HepG2 (cell line): ENCODE data around the gene ART4. TPM values are rescaled to one million over a fixed set of nuclear protein-coding genes. Genes with fewer than 3 reads are reported as not detected.
A peak's percentile ranks its signal among the peaks of the same experiment; 100 is the strongest.

Experiments used
- CC2D1A ChIP-seq: sonication (generic); formaldehyde crosslinking; IDR thresholded peaks from 2 replicates; pipeline ENCODE4 v1.8.1; 2023; ENCODE audit warnings: mild to moderate bottlenecking, missing genetic modification reagents
- ETV5 ChIP-seq: IDR thresholded peaks from 2 replicates; pipeline ENCODE4 v1.6.1; 2018; ENCODE audit warnings: missing biosample characterization, missing genetic modification reagents, inconsistent platforms, borderline replicate concordance
- FIP1L1 ChIP-seq: fragments of 200-400 bp; formaldehyde crosslinking; IDR thresholded peaks from 2 replicates; pipeline ENCODE4 v1.6.1; 2018; ENCODE audit warnings: low read depth, mild to moderate bottlenecking, low read length, moderate library complexity, borderline replicate concordance; ENCODE audit not compliant: insufficient read depth
- IKZF1 ChIP-seq: fragments of 450-650 bp; IDR thresholded peaks from 2 replicates; pipeline ENCODE4 v1.7.1; 2016
- JUND ChIP-seq: sonication (generic); formaldehyde crosslinking; IDR thresholded peaks from 2 replicates; pipeline ENCODE4 v1.8.0; 2022; ENCODE audit warnings: mild to moderate bottlenecking, missing genetic modification reagents
- KAT2B ChIP-seq: fragments of 150-350 bp; IDR thresholded peaks from 2 replicates; pipeline ENCODE4 v1.6.1; 2014; ENCODE audit warnings: low read depth, low read length, borderline replicate concordance
- KDM3A ChIP-seq: IDR thresholded peaks from 2 replicates; pipeline ENCODE4 v1.6.1; 2018; ENCODE audit warnings: low read depth, missing compliant biosample characterization
- KMT2A ChIP-seq: sonication (generic); formaldehyde crosslinking; IDR thresholded peaks from 2 replicates; pipeline ENCODE4 v1.4.0; 2020; ENCODE audit warnings: missing genetic modification reagents
- MTA3 ChIP-seq: sonication (generic); formaldehyde crosslinking; IDR thresholded peaks from 2 replicates; pipeline ENCODE4 v1.4.0; 2020; ENCODE audit warnings: missing genetic modification reagents
- NCOA1 ChIP-seq: sonication (generic); formaldehyde crosslinking; IDR thresholded peaks from 2 replicates; pipeline ENCODE4 v1.9.0; 2021; ENCODE audit warnings: missing genetic modification reagents
- NKX3-1 ChIP-seq: sonication (generic); formaldehyde crosslinking; IDR thresholded peaks from 2 replicates; pipeline ENCODE4 v1.5.0; 2020; ENCODE audit warnings: missing genetic modification reagents
- NR0B2 ChIP-seq: sonication (generic); formaldehyde crosslinking; IDR thresholded peaks from 2 replicates; pipeline ENCODE4 v1.4.0; 2020; ENCODE audit warnings: mild to moderate bottlenecking, missing genetic modification reagents
- PRDM4 ChIP-seq: sonication (generic); formaldehyde crosslinking; IDR thresholded peaks from 2 replicates; pipeline ENCODE4 v1.9.0; 2021; ENCODE audit warnings: missing genetic modification reagents, borderline replicate concordance
- RXRB ChIP-seq: IDR thresholded peaks from 2 replicates; pipeline ENCODE4 v1.6.1; 2016; ENCODE audit warnings: borderline replicate concordance, missing genetic modification reagents, missing compliant biosample characterization
- SALL2 ChIP-seq: sonication (generic); formaldehyde crosslinking; IDR thresholded peaks from 2 replicates; pipeline ENCODE4 v1.8.1; 2023; ENCODE audit warnings: mild to moderate bottlenecking, missing genetic modification reagents, inconsistent platforms
- SMARCC2 ChIP-seq: fragments of 450-650 bp; IDR thresholded peaks from 2 replicates; pipeline ENCODE4 v1.6.1; 2017; ENCODE audit warnings: antibody characterized with exemption, mild to moderate bottlenecking
- THAP9 ChIP-seq: sonication (generic); formaldehyde crosslinking; IDR thresholded peaks from 2 replicates; pipeline ENCODE4; 2020; ENCODE audit warnings: missing genetic modification reagents, mild to moderate bottlenecking, borderline replicate concordance
- ZHX2 ChIP-seq, 2 experiments: sonication (generic) in 1 of 2; formaldehyde crosslinking in 1 of 2; IDR thresholded peaks; 2 replicates each; pipeline versions ENCODE4 v1.6.1 to v1.9.0; 2014 to 2022; ENCODE audit warnings: antibody characterized with exemption in 1 of 2, borderline replicate concordance in 1 of 2, inconsistent platforms in 1 of 2, low read depth in 1 of 2, missing genetic modification reagents in 1 of 2
- ZNF713 ChIP-seq: sonication (generic); formaldehyde crosslinking; IDR thresholded peaks from 2 replicates; pipeline ENCODE4 v1.4.0; 2020; ENCODE audit warnings: mild to moderate bottlenecking, missing genetic modification reagents
- ZNF766 ChIP-seq: sonication (generic); formaldehyde crosslinking; IDR thresholded peaks from 2 replicates; pipeline ENCODE4 v1.5.0; 2020; ENCODE audit warnings: missing genetic modification reagents, borderline replicate concordance
- polyA plus RNA-seq, 8 experiments: library from polyadenylated mRNA; depleted of rRNA in 3 of 8; stranded (reverse) in 7 of 8; unstranded in 1 of 8; fragments of >200 nt; fragmentation: Illumina TruSeq in 4 of 8; extraction: Trizol in 4 of 8; gene quantifications; 2 replicates each; pipeline versions ENCODE4 v1.2.1 to v1.2.3, GENCODE V29; 2011 to 2016; ENCODE audit warnings: low read depth in 4 of 8, missing spikeins in 1 of 8, mixed read lengths in 1 of 8; ENCODE audit not compliant: insufficient read depth in 1 of 8
- total RNA-seq, 5 experiments: library from RNA; depleted of rRNA; stranded (reverse); fragments of >200 nt; fragmentation: Illumina TruSeq; extraction: Trizol; gene quantifications; 2 replicates each; pipeline ENCODE4 v1.2.3, GENCODE V29; 2016; ENCODE audit warnings: low read depth in 1 of 5

Gene ART4
- total and polyA plus RNA-seq, 2 of the 13 experiments (the other 11 are each of a cell fraction or from before 2014, with no cell fraction given) = 17.6 to 20.3 TPM

- TF ChIP-seq PRDM4 (CRISPR knock-in tag) (no peak), CC2D1A (no peak), KDM3A (CRISPR knock-in tag) (no peak), JUND (CRISPR knock-in tag) (no peak), MTA3 (CRISPR knock-in tag) (no peak), SMARCC2 (no peak), RXRB (CRISPR knock-in tag) (no peak), ZHX2 (IDR thresholded peaks at IDR 0.05; ENCODE audit: low read depth) (no peak), ZHX2 (CRISPR knock-in tag; IDR thresholded peaks at IDR 0.05; ENCODE audit: borderline replicate concordance) (no peak), ZNF713 (CRISPR knock-in tag) (no peak), SALL2 (no peak), KMT2A (CRISPR knock-in tag) (0 out of 2 replicates have a peak, but pooled peaks have one; percentile 39), NKX3-1 (no peak), ZNF766 (CRISPR knock-in tag) (no peak), FIP1L1 (no peak), THAP9 (CRISPR knock-in tag) (no peak), KAT2B (no peak), ETV5 (CRISPR knock-in tag) (no peak; the same call in 1 of the 2 replicates), IKZF1 (no peak), NCOA1 (CRISPR knock-in tag) (no peak), NR0B2 (CRISPR knock-in tag) (no peak)
These were observed 1.6 kb downstream of the ART4 start (continued) for GRCh38 chr12:14841761-14842160.
